GM12878 (cell line): Measurements from ENCODE around the gene GTPBP1. TPM values are rescaled to one million over a fixed set of nuclear protein-coding genes. Genes with fewer than 3 reads are reported as not detected.

Experiments used
- BACH1 ChIP-seq: fragments of 450-650 bp; IDR thresholded peaks from 2 replicates; pipeline ENCODE4 v1.6.1; 2017; ENCODE audit warnings: mild to moderate bottlenecking, borderline replicate concordance
- CHD1 ChIP-seq: IDR thresholded peaks from 2 replicates; pipeline ENCODE4 v1.6.1; 2012; ENCODE audit warnings: low read depth, low read length, improper control_type of control experiment
- CREB1 ChIP-seq: IDR thresholded peaks from 2 replicates; pipeline ENCODE4 v1.6.1; 2012; ENCODE audit warnings: low read depth, mild to moderate bottlenecking, inconsistent platforms
- EED ChIP-seq: sonication (generic); IDR thresholded peaks from 2 replicates; pipeline ENCODE4 v1.6.1; 2016; ENCODE audit warnings: antibody characterized with exemption, low read depth
- EGR1 ChIP-seq, 2 experiments: IDR thresholded peaks; 1 replicate in 1 of 2; 2 replicates in 1 of 2; pipeline ENCODE4 v1.6.1; 2011 to 2012; ENCODE audit warnings: low read depth in 2 of 2, low read length in 2 of 2, borderline replicate concordance in 1 of 2, mild to moderate bottlenecking in 1 of 2, moderate library complexity in 1 of 2
- FOS ChIP-seq: IDR thresholded peaks from 3 replicates; pipeline ENCODE4 v1.6.1; 2011; ENCODE audit warnings: borderline replicate concordance; ENCODE audit not compliant: insufficient read length; ENCODE audit errors: extremely low read depth
- GABPA ChIP-seq: IDR thresholded peaks from 2 replicates; pipeline ENCODE4 v1.6.1; 2014; ENCODE audit warnings: antibody characterized with exemption, low read depth, mild to moderate bottlenecking, inconsistent platforms
- GATAD2B ChIP-seq: fragments of 450-650 bp; conservative IDR thresholded peaks from 2 replicates; pipeline ENCODE4 v1.6.1; 2017; ENCODE audit warnings: low read depth, mild to moderate bottlenecking, moderate library complexity
- JUND ChIP-seq: IDR thresholded peaks from 2 replicates; pipeline ENCODE4 v1.6.1; 2012; ENCODE audit warnings: low read depth, mild to moderate bottlenecking, low read length, improper control_type of control experiment, moderate library complexity
- MXI1 ChIP-seq: fragments of 150-350 bp; IDR thresholded peaks from 2 replicates; pipeline ENCODE4 v1.6.1; 2011; ENCODE audit warnings: low read depth, mild to moderate bottlenecking, inconsistent platforms, low read length, improper control_type of control experiment
- NFIC ChIP-seq: IDR thresholded peaks from 2 replicates; pipeline ENCODE4 v1.6.1; 2012; ENCODE audit warnings: low read depth, mild to moderate bottlenecking, inconsistent platforms, low read length, moderate library complexity
- NR2C2 ChIP-seq: IDR thresholded peaks from 2 replicates; pipeline ENCODE4 v1.6.1; 2011; ENCODE audit warnings: borderline replicate concordance, low read depth; ENCODE audit not compliant: control insufficient read depth, insufficient read length
- PAX8 ChIP-seq: fragments of 450-650 bp; IDR thresholded peaks from 2 replicates; pipeline ENCODE4 v1.6.1; 2017; ENCODE audit warnings: mild to moderate bottlenecking, moderate library complexity
- PBX3 ChIP-seq: IDR thresholded peaks from 2 replicates; pipeline ENCODE4 v1.6.1; 2011; ENCODE audit warnings: mild to moderate bottlenecking, low read depth, low read length, moderate library complexity; ENCODE audit not compliant: insufficient replicate concordance
- POLR2AphosphoS5 ChIP-seq: IDR thresholded peaks from 2 replicates; pipeline ENCODE4 v1.6.1; 2011; ENCODE audit warnings: mild to moderate bottlenecking, low read length, inconsistent platforms
- RB1 ChIP-seq: fragments of 450-650 bp; formaldehyde crosslinking; IDR thresholded peaks from 2 replicates; pipeline ENCODE4 v1.6.1; 2017; ENCODE audit warnings: mild to moderate bottlenecking, borderline replicate concordance
- SMAD1 ChIP-seq: fragments of 450-650 bp; IDR thresholded peaks from 2 replicates; pipeline ENCODE4 v1.6.1; 2018; ENCODE audit warnings: mild to moderate bottlenecking, low read depth; ENCODE audit not compliant: partially characterized antibody
- SP1 ChIP-seq: IDR thresholded peaks from one replicate; pipeline ENCODE4 v1.6.1; 2011; ENCODE audit warnings: low read depth, low read length
- SPI1 ChIP-seq: IDR thresholded peaks from 2 replicates; pipeline ENCODE4 v1.6.1; 2011; ENCODE audit warnings: low read depth, mild to moderate bottlenecking, low read length, moderate library complexity, borderline replicate concordance; ENCODE audit not compliant: insufficient read depth
- SREBF1 ChIP-seq: IDR thresholded peaks from 2 replicates; pipeline ENCODE4 v1.6.1; 2012; ENCODE audit warnings: mild to moderate bottlenecking, low read length
- STAT3 ChIP-seq: IDR thresholded peaks from 2 replicates; pipeline ENCODE4 v1.6.1; 2011; ENCODE audit warnings: low read depth, low read length, improper control_type of control experiment
- SUZ12 ChIP-seq: fragments of 200-600 bp; sonication (generic); IDR thresholded peaks from one replicate; pipeline ENCODE4 v1.6.1; 2018; ENCODE audit warnings: antibody characterized with exemption, mild to moderate bottlenecking; ENCODE audit not compliant: unreplicated experiment
- TCF7 ChIP-seq: IDR thresholded peaks from 2 replicates; pipeline ENCODE4 v1.6.1; 2014; ENCODE audit warnings: antibody characterized with exemption, borderline replicate concordance
- ZBED1 ChIP-seq: IDR thresholded peaks from 2 replicates; pipeline ENCODE4 v1.6.1; 2016; ENCODE audit warnings: borderline replicate concordance
- polyA plus RNA-seq, 11 experiments: library from polyadenylated mRNA; depleted of rRNA in 4 of 11; unstranded in 6 of 11; stranded (reverse) in 5 of 11; fragments of >200 nt; fragmentation: Nextera tagmentation in 4 of 11; fragmentation: Illumina TruSeq in 1 of 11; extraction: Ambion mirVana in 4 of 11; extraction: Trizol in 1 of 11; gene quantifications; 1 replicate in 1 of 11; 2 replicates in 10 of 11; pipeline versions ENCODE4 v1.2.1 to v1.2.3, GENCODE V29; 2011 to 2016; ENCODE audit warnings: inconsistent platforms in 2 of 11, missing spikeins in 2 of 11, low read depth in 1 of 11
- total RNA-seq, 4 experiments: library from RNA; depleted of rRNA in 3 of 4; stranded (reverse); fragments of >200 nt in 3 of 4; fragmentation: Illumina TruSeq in 1 of 4; extraction: Trizol in 1 of 4; gene quantifications; 2 replicates each; pipeline versions ENCODE4 v1.2.1 to v1.2.3, GENCODE V29; 2013 to 2021
- TF ChIP-seq, protein P1 (sequence below): fragments of 450-650 bp; IDR thresholded peaks from 2 replicates; pipeline ENCODE4 v1.6.1; 2018; ENCODE audit warnings: borderline replicate concordance, mild to moderate bottlenecking; ENCODE audit not compliant: partially characterized antibody
- TF ChIP-seq, protein P2 (sequence below): fragments of 450-650 bp; IDR thresholded peaks from 2 replicates; pipeline ENCODE4 v1.6.1; 2014; ENCODE audit warnings: mild to moderate bottlenecking

Gene GTPBP1
- total and polyA plus RNA-seq, 10 of the 15 experiments (the other 5 are each of a cell fraction or from before 2014, with no cell fraction given): 0.89 to 63.1 (median 34.2) TPM

DNA sequence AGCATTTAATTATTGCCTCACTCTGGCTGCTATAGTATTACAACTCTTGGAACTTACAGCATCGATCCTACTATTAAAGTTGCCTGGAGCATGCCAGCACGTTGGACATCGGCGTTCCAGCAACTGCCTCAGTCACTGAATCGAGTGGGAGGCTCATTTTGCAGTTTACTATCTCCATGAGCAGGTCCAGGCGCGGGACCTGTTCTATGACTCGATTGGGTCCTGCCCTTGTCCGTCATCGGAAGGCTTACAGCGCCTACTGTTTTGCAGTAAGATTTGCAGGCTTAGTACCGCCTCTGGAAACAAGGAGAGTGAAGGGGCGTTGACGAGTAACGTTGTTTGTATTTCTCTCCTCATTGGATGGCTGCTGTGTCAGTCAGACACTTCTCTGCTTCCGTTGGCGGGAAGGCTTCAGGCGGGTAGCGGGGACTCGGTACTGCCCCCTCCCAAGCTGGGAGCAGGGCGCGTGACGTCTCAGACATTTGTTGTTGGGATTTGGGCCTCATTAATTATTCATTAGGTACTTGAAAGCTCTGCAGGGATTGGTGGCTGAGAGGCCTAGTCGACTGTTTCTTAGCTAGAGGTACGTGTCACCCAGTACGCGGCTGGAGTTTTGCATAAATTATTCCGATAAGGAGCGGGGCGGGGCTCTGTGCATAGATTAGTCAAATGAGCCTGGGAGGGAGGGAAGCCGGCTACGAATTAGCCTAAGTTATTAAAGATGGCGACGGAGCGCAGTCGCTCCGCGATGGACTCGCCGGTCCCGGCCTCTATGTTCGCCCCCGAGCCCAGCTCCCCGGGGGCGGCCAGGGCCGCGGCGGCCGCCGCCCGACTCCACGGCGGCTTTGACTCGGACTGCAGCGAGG, at the start of gene GTPBP1 (continued):
- TF ChIP-seq GATAD2B (0 out of 2 replicates have a peak, but pooled peaks have one; percentile 1), CREB1 (peak; percentile 96), GABPA (peak; percentile 61; the same call in 1 of the 2 replicates), SPI1 (no peak), RB1 (peak; percentile 95), BACH1 (peak; percentile 78), ZBED1 (no peak), STAT3 (0 out of 2 replicates have a peak, but pooled peaks have one; percentile 52), SMAD1 (peak; percentile 83), PAX8 (no peak; the same call in 1 of the 2 replicates), PBX3 (peak; percentile 99), SUZ12 (no peak), SP1 (peak; percentile 98), SREBF1 (peak; percentile 59), EGR1 (IDR thresholded peaks at IDR 0.05; ENCODE audit: borderline replicate concordance in 1 of 2, low read depth in 2 of 2, low read length in 2 of 2) (peak in 1 of 2 experiments; percentile 11; a peak in 1 of 3 replicates), JUND (no peak), MXI1 (peak; percentile 73; the same call in 1 of the 2 replicates), NR2C2 (no peak), CHD1 (0 out of 2 replicates have a peak, but pooled peaks have one; percentile 69), POLR2AphosphoS5 (peak; percentile 75), NFIC (no peak), EED (no peak; the same call in 1 of the 2 replicates), FOS (peak; percentile 79), TCF7 (no peak)
- TF ChIP-seq, protein P1, sequence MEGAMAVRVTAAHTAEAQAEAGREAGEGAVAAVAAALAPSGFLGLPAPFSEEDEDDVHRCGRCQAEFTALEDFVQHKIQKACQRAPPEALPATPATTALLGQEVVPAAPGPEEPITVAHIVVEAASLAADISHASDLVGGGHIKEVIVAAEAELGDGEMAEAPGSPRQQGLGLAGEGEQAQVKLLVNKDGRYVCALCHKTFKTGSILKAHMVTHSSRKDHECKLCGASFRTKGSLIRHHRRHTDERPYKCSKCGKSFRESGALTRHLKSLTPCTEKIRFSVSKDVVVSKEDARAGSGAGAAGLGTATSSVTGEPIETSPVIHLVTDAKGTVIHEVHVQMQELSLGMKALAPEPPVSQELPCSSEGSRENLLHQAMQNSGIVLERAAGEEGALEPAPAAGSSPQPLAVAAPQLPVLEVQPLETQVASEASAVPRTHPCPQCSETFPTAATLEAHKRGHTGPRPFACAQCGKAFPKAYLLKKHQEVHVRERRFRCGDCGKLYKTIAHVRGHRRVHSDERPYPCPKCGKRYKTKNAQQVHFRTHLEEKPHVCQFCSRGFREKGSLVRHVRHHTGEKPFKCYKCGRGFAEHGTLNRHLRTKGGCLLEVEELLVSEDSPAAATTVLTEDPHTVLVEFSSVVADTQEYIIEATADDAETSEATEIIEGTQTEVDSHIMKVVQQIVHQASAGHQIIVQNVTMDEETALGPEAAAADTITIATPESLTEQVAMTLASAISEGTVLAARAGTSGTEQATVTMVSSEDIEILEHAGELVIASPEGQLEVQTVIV: no peak
- TF ChIP-seq, protein P2, sequence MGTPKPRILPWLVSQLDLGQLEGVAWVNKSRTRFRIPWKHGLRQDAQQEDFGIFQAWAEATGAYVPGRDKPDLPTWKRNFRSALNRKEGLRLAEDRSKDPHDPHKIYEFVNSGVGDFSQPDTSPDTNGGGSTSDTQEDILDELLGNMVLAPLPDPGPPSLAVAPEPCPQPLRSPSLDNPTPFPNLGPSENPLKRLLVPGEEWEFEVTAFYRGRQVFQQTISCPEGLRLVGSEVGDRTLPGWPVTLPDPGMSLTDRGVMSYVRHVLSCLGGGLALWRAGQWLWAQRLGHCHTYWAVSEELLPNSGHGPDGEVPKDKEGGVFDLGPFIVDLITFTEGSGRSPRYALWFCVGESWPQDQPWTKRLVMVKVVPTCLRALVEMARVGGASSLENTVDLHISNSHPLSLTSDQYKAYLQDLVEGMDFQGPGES: peak; percentile 93
- TF ChIP-seq, all 136 proteins: peak for 52
